Esophagus muscularis mucosa (tissue), 4 donors: Measurements from ENCODE around the gene SYNDIG1.

ENCODE experiments used
- CTCF ChIP-seq, 3 experiments: fragments of 200-600 bp in 2 of 3; fragments of 450-650 bp in 1 of 3; sonication (generic) in 2 of 3; IDR thresholded peaks; one replicate each; pipeline ENCODE4 v1.5.1; 2017 to 2019; ENCODE audit warnings: antibody characterized with exemption in 3 of 3, mild to moderate bottlenecking in 2 of 3, moderate library complexity in 1 of 3
- EP300 ChIP-seq: sonication (generic); formaldehyde crosslinking; IDR thresholded peaks from one replicate; pipeline ENCODE4 v1.6.1; 2017; ENCODE audit warnings: antibody characterized with exemption
- POLR2A ChIP-seq: fragments of 450-650 bp; IDR thresholded peaks from one replicate; pipeline ENCODE4 v1.6.1; 2017; ENCODE audit warnings: antibody characterized with exemption, moderate library complexity, mild to moderate bottlenecking, low read depth

- no peak for TF ChIP-seq POLR2A
- TF ChIP-seq EP300, result no peak
- no peak for TF ChIP-seq CTCF (IDR thresholded peaks at IDR 0.05)
Measured at GRCh38 chr20:24589381-24589780, 120.0 kb downstream of the SYNDIG1 start.
